NAMALWA (cell line): ENCODE measurements around the gene CKM.
"Not testable (repeated sequence)": the region's sequence is repeated elsewhere in the genome, so short reads cannot be mapped to it uniquely, and the experiment has no call there.

Experiments used
- DNase-seq: peaks from one replicate; pipeline ENCODE4 v3.0.0-alpha.2; 2015; ENCODE audit warnings: low spot score

CKM gene

GRCh38 chr19:45320997-45321775 is 1.5 kb downstream of the CKM start:
- no peak for DNase-seq

GRCh38 chr19:45315304-45315703 is 7.4 kb downstream of the CKM start:
- DNase-seq, result no peak

GRCh38 chr19:45314708-45315245 is 7.9 kb downstream of the CKM start:
- no peak for DNase-seq

GRCh38 chr19:45312285-45312684 is 10.4 kb downstream of the CKM start:
- not testable (repeated sequence) for DNase-seq

- DNase-seq, result no peak
These were observed 11.1 kb downstream of the CKM start for GRCh38 chr19:45311621-45312020.

- DNase-seq, result not testable (repeated sequence)
These were observed 13.4 kb downstream of the CKM start for GRCh38 chr19:45309322-45309721.

- DNase-seq, result no peak
These were observed 15.3 kb downstream of the CKM start for GRCh38 chr19:45307361-45307760.

GRCh38 chr19:45306518-45307027 is 16.1 kb downstream of the CKM start:
- no peak for DNase-seq

GRCh38 chr19:45306040-45306439 is 16.6 kb downstream of the CKM start:
- DNase-seq, result no peak

- peak; percentile 47 for DNase-seq
These were observed 17.3 kb downstream of the CKM start for GRCh38 chr19:45305421-45305820.

GRCh38 chr19:45305007-45305406 is 17.7 kb downstream of the CKM start:
- no peak for DNase-seq

- no peak for DNase-seq
These were observed 18.3 kb downstream of the CKM start for GRCh38 chr19:45304141-45304926.

- DNase-seq, result no peak
These were observed 19.2 kb downstream of the CKM start for GRCh38 chr19:45303269-45304060.

- DNase-seq, result no peak
These were observed 20.3 kb downstream of the CKM start for GRCh38 chr19:45302416-45302815.

GRCh38 chr19:45299719-45300118 is 23.0 kb downstream of the CKM start:
- DNase-seq, result no peak

GRCh38 chr19:45298264-45298663 is 24.4 kb downstream of the CKM start:
- DNase-seq, result no peak

- DNase-seq, result no peak
These were observed 25.0 kb downstream of the CKM start for GRCh38 chr19:45297674-45298073.

- no peak for DNase-seq
These were observed 26.3 kb downstream of the CKM start for GRCh38 chr19:45296355-45296754.

- DNase-seq, result no peak
These were observed 26.8 kb downstream of the CKM start for GRCh38 chr19:45295873-45296272.

- no peak for DNase-seq
These were observed 28.2 kb downstream of the CKM start for GRCh38 chr19:45294291-45295029.

GRCh38 chr19:45293682-45294081 is 29.0 kb downstream of the CKM start:
- DNase-seq, result no peak
